ENCODE results near the gene SBF1.
"Not testable (repeated sequence)": the region's sequence is repeated elsewhere in the genome, so short reads cannot be mapped to it uniquely, and the experiment has no call there.

The SBF1 gene

DNA sequence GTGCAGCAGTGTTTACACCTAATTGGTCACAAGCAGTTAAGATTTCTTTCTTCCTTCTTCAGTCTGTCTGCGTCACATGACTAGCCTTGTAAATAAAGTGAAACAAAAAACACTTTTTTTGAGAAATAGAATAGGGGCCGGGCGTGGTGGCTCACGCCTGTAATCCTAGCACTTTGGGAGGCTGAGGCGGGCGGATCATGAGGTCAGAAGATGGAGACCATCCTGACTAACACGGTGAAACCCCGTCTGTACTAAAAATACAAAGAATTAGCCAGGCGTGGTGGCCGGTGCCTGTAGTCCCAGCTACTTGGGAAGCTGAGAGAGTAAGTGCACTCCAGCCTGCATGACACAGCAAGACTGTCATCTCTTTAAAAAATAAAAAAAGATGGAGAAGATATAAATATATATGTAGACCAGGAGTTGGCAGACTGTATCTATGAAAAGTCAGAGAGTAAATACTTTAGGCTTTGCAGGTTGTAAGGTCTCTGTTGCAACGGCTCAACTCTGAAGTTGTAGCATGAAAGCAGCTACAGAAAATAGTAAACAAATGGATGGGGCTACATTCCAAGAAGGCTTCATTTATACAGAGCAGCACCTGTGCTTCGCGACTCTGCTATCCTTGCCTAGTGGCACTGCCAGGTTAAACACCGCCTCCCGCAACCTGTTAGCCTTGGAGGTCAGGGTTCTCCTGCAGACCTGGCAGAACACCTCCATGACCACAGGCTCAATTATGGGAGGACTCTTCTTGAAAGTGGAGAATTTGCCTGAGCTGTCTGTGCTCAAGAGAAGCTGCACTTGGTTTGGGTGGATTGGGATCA, 75.8 kb downstream of the SBF1 start:
- DNase-seq (ENCODE audit: low spot score), result no peak

DNA sequence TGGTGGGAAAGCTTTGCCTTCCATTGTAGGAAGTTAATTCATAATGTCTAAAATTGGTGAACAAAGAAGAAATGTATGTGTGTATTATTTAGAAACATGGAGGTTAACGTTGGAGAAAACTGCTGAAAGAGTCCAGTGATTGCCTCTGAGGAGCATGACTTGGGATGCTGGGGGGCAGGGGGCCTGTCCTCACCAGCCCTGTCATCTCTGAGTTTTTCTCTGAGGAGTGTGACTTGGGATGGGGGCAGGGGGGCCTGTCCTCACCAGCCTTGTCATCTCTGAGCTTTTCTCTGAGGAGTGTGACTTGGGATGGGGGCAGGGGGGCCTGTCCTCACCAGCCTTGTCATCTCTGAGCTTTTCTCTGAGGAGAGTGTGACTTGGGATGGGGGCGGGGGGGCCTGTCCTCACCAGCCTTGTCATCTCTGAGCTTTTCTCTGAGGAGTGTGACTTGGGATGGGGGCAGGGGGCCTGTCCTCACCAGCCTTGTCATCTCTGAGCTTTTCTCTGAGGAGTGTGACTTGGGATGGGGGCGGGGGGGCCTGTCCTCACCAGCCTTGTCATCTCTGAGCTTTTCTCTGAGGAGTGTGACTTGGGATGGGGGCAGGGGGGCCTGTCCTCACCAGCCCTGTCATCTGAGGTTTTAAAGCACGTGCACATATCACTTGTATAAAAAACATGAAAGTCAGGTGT, 77.3 kb downstream of the SBF1 start:
- not testable (repeated sequence) for DNase-seq (ENCODE audit: low spot score)

DNA sequence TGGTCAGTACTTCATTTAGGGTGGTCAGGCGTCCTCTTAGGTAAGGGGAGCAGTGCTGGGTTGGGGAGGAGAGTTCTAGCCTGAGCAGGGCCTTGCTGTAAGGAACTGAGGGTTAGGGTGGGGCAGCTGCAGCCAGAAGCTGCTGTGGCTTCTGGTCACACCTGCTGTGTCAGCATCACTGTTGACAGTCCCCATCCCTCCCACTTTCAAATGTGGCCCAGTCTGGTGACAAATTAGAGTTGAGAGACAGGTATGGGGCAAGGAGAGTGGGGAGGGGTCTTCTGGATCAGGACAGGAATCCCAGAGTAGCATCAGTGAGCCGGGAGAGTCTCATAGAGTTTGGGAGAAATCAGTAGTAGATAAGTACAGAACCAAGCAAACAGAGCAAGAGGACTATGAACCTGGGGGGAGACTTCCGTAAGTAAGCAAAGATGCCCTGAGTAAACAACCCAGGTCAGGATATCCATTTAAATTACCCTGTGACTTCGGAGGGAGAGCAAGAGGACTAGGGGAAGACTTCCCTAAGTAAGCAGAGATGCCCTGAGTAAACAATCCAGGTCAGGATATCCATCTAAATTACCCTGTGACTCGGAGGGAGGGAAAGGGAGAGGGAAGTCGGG, 78.0 kb downstream of the SBF1 start:
- DNase-seq (ENCODE audit: low spot score), result no peak

All from AG08396 (cell line).